GM12874 (cell line): ENCODE measurements around the gene RBMS3.

Experiments
- CTCF ChIP-seq: IDR thresholded peaks from 2 replicates; pipeline ENCODE4 v1.5.1; 2011; ENCODE audit warnings: low read depth, mild to moderate bottlenecking, control low read depth, low read length, moderate library complexity; ENCODE audit not compliant: insufficient read depth

RBMS3 gene

GRCh38 chr3:30059240-30059639 is 778.4 kb downstream of the RBMS3 start:
- no peak for TF ChIP-seq CTCF
